ENCODE results near the gene LRRC4C. TPM values are rescaled to one million over a fixed set of nuclear protein-coding genes. Genes with fewer than 3 reads are reported as not detected.
A peak's percentile ranks its signal among the peaks of the same experiment; 100 is the strongest.

Gene LRRC4C
- total and polyA plus RNA-seq, 2 donors (not counting 1 experiment from before 2014, with no cell fraction given) = under 0.01 to 0.02 TPM

- no peaks in the 10 kb centered on the region for H3K79me2 ChIP-seq (ENCODE audit: control insufficient read depth, insufficient read depth, low read length)
- H2AFZ ChIP-seq (ENCODE audit: low read length) = no peak overlapping the region
- no peaks in the 10 kb centered on the region for H3K36me3 ChIP-seq (ENCODE audit: control insufficient read depth, insufficient read depth, low read length)
- H3K27ac ChIP-seq (ENCODE audit: insufficient read depth, low read length) = no peak overlapping the region
- TF ChIP-seq CTCF (conservative IDR thresholded peaks at IDR 0.05 in 1 of 2, IDR thresholded peaks at IDR 0.05 in 1 of 2; ENCODE audit: low read depth in 1 of 2, low read length in 2 of 2) = no peak
- no peak for TF ChIP-seq EZH2 (IDR thresholded peaks at IDR 0.05; ENCODE audit: low read length, missing control alignments)
- no peaks in the 10 kb centered on the region for H3K9me3 ChIP-seq (ENCODE audit: control insufficient read depth, insufficient read depth, low read depth, low read length)
- H4K20me1 ChIP-seq (ENCODE audit: control insufficient read depth, extremely low read depth, insufficient read depth, low read length) = no peaks in the 10 kb centered on the region
- H3K9ac ChIP-seq (ENCODE audit: insufficient read depth, low read length) = no peak overlapping the region
- peak in 1 of 2 donors; percentile 7 for DNase-seq (ENCODE audit: low read depth in 2 of 2)
- no peaks in the 10 kb centered on the region for H3K27me3 ChIP-seq (ENCODE audit: control insufficient read depth, insufficient read depth, low read length)
- H3K4me2 ChIP-seq (ENCODE audit: extremely low read depth, insufficient read depth, low read length) = no peak overlapping the region
- no peak overlapping the region for H3K4me3 ChIP-seq (replicated peaks in 1 of 4; ENCODE audit: control extremely low read depth in 1 of 4, insufficient read depth in 1 of 4, low read depth in 3 of 4, low read length in 4 of 4)
- no peaks in the 10 kb centered on the region for H3K4me1 ChIP-seq (ENCODE audit: control insufficient read depth, extremely low read depth, insufficient read depth, low read length)
Observed at GRCh38 chr11:41237382-41237781, 222.1 kb downstream of the LRRC4C start.

GRCh38 chr11:41235668-41236067 is 223.8 kb downstream of the LRRC4C start:
- Histone ChIP-seq H3K36me3 (ENCODE audit: control insufficient read depth, insufficient read depth, low read length) (no peaks in the 10 kb centered on the region), H3K27me3 (ENCODE audit: control insufficient read depth, insufficient read depth, low read length) (no peaks in the 10 kb centered on the region), H3K9ac (ENCODE audit: insufficient read depth, low read length) (no peak overlapping the region), H3K9me3 (ENCODE audit: control insufficient read depth, insufficient read depth, low read depth, low read length) (no peaks in the 10 kb centered on the region), H3K4me2 (ENCODE audit: extremely low read depth, insufficient read depth, low read length) (no peak overlapping the region), H3K4me1 (ENCODE audit: control insufficient read depth, extremely low read depth, insufficient read depth, low read length) (no peaks in the 10 kb centered on the region), H3K27ac (ENCODE audit: insufficient read depth, low read length) (no peak overlapping the region), H3K4me3 (replicated peaks in 1 of 4; ENCODE audit: control extremely low read depth in 1 of 4, insufficient read depth in 1 of 4, low read depth in 3 of 4, low read length in 4 of 4) (no peak overlapping the region), H2AFZ (ENCODE audit: low read length) (no peak overlapping the region), H4K20me1 (ENCODE audit: control insufficient read depth, extremely low read depth, insufficient read depth, low read length) (no peaks in the 10 kb centered on the region), H3K79me2 (ENCODE audit: control insufficient read depth, insufficient read depth, low read length) (no peaks in the 10 kb centered on the region)
- TF ChIP-seq CTCF (conservative IDR thresholded peaks at IDR 0.05 in 1 of 2, IDR thresholded peaks at IDR 0.05 in 1 of 2; ENCODE audit: low read depth in 1 of 2, low read length in 2 of 2) (no peak), EZH2 (IDR thresholded peaks at IDR 0.05; ENCODE audit: low read length, missing control alignments) (no peak)
- DNase-seq (ENCODE audit: low read depth in 2 of 2) = no peak

GRCh38 chr11:41225856-41226633 is 233.4 kb downstream of the LRRC4C start:
- Histone ChIP-seq H3K4me3 (replicated peaks in 1 of 4; ENCODE audit: control extremely low read depth in 1 of 4, insufficient read depth in 1 of 4, low read depth in 3 of 4, low read length in 4 of 4) (no peak overlapping the region), H3K27me3 (ENCODE audit: control insufficient read depth, insufficient read depth, low read length) (no peaks in the 10 kb centered on the region), H3K4me1 (ENCODE audit: control insufficient read depth, extremely low read depth, insufficient read depth, low read length) (no peaks in the 10 kb centered on the region), H3K79me2 (ENCODE audit: control insufficient read depth, insufficient read depth, low read length) (no peaks in the 10 kb centered on the region), H3K36me3 (ENCODE audit: control insufficient read depth, insufficient read depth, low read length) (no peaks in the 10 kb centered on the region), H4K20me1 (ENCODE audit: control insufficient read depth, extremely low read depth, insufficient read depth, low read length) (no peaks in the 10 kb centered on the region), H2AFZ (ENCODE audit: low read length) (no peak overlapping the region), H3K9ac (ENCODE audit: insufficient read depth, low read length) (no peak overlapping the region), H3K27ac (ENCODE audit: insufficient read depth, low read length) (no peak overlapping the region), H3K9me3 (ENCODE audit: control insufficient read depth, insufficient read depth, low read depth, low read length) (no peaks in the 10 kb centered on the region), H3K4me2 (ENCODE audit: extremely low read depth, insufficient read depth, low read length) (no peak overlapping the region)
- no peak for DNase-seq (ENCODE audit: low read depth in 2 of 2)
- TF ChIP-seq EZH2 (IDR thresholded peaks at IDR 0.05; ENCODE audit: low read length, missing control alignments) (no peak), CTCF (conservative IDR thresholded peaks at IDR 0.05 in 1 of 2, IDR thresholded peaks at IDR 0.05 in 1 of 2; ENCODE audit: low read depth in 1 of 2, low read length in 2 of 2) (no peak)

All from fibroblast of lung (primary cell).